ENCODE data around the gene C20orf96.

- no peak for TF ChIP-seq L3MBTL2 (conservative IDR thresholded peaks at IDR 0.05)
- TF ChIP-seq TARDBP (IDR thresholded peaks at IDR 0.05), result no peak
- TF ChIP-seq SUZ12 (IDR thresholded peaks at IDR 0.05), result no peak
- no peak for TF ChIP-seq FOXK2 (IDR thresholded peaks at IDR 0.05)
- TF ChIP-seq ARNT (IDR thresholded peaks at IDR 0.05), result no peak
- TF ChIP-seq PKNOX1 (IDR thresholded peaks at IDR 0.05), result no peak
- no peak for TF ChIP-seq FOXA1 (IDR thresholded peaks at IDR 0.05)
- TF ChIP-seq FOXM1 (IDR thresholded peaks at IDR 0.05; ENCODE audit: borderline replicate concordance), result no peak
- no peak for TF ChIP-seq SP1 (IDR thresholded peaks at IDR 0.05)
- TF ChIP-seq NFRKB (IDR thresholded peaks at IDR 0.05), result no peak
- no peak for TF ChIP-seq HDGF (IDR thresholded peaks at IDR 0.05; ENCODE audit: borderline replicate concordance)
Observed at GRCh38 chr20:237929-238328, 52.6 kb downstream of the C20orf96 start.
